GM18499 (cell line): ENCODE data around the gene RAB4A.

Experiments used
- ATAC-seq: cut with Tn5 transposase; IDR thresholded peaks from one replicate; pipeline ENCODE4 v1.9.1; 2021; ENCODE audit warnings: moderate number of reproducible peaks; ENCODE audit not compliant: insufficient read depth, unreplicated experiment

Gene RAB4A

GRCh38 chr1:229293528-229294204, 22.8 kb downstream of the RAB4A start:
- no peak for ATAC-seq

- no peak for ATAC-seq
Measured at GRCh38 chr1:229295745-229296144, 24.8 kb downstream of the RAB4A start.

- ATAC-seq = no peak
Measured at GRCh38 chr1:229296541-229296941, 25.6 kb downstream of the RAB4A start.

- no peak for ATAC-seq
Measured at GRCh38 chr1:229297746-229298145, 26.8 kb downstream of the RAB4A start.

- ATAC-seq = no peak
Measured at GRCh38 chr1:229298420-229298819, 27.5 kb downstream of the RAB4A start.

- no peak for ATAC-seq
Measured at GRCh38 chr1:229298887-229299503, 28.1 kb downstream of the RAB4A start.

- ATAC-seq = no peak
Measured at GRCh38 chr1:229300099-229300757, 29.3 kb downstream of the RAB4A start.

GRCh38 chr1:229302740-229303139, 31.8 kb downstream of the RAB4A start:
- no peak for ATAC-seq

GRCh38 chr1:229303855-229304254, 32.9 kb downstream of the RAB4A start:
- no peak for ATAC-seq

GRCh38 chr1:229305392-229305791, 34.5 kb downstream of the RAB4A start:
- ATAC-seq = no peak

GRCh38 chr1:229309074-229309473, 38.2 kb downstream of the RAB4A start:
- no peak for ATAC-seq

GRCh38 chr1:229309684-229310083, 38.8 kb downstream of the RAB4A start:
- ATAC-seq = no peak

- no peak for ATAC-seq
Measured at GRCh38 chr1:229310833-229311232, 39.9 kb downstream of the RAB4A start.

GRCh38 chr1:229316166-229316565, 45.3 kb downstream of the RAB4A start:
- ATAC-seq = no peak

GRCh38 chr1:229318056-229318455, 47.1 kb downstream of the RAB4A start:
- no peak for ATAC-seq

GRCh38 chr1:229319487-229319886, 48.6 kb downstream of the RAB4A start:
- ATAC-seq = no peak

- no peak for ATAC-seq
Measured at GRCh38 chr1:229323201-229323600, 52.3 kb downstream of the RAB4A start.

- ATAC-seq = no peak
Measured at GRCh38 chr1:229323885-229324553, 53.1 kb downstream of the RAB4A start.

- no peak for ATAC-seq
Measured at GRCh38 chr1:229325401-229325800, 54.5 kb downstream of the RAB4A start.

- ATAC-seq = no peak
Measured at GRCh38 chr1:229325853-229326487, 55.1 kb downstream of the RAB4A start.

GRCh38 chr1:229326601-229327000, 55.7 kb downstream of the RAB4A start:
- no peak for ATAC-seq
